Right lobe of liver (tissue), 4 donors: ENCODE data around the gene MEOX1.

Experiments
- POLR2A ChIP-seq: fragments of 450-650 bp; IDR thresholded peaks from one replicate; pipeline ENCODE4 v1.6.1; 2017; ENCODE audit warnings: antibody characterized with exemption, mild to moderate bottlenecking
- TF ChIP-seq, protein P1 (sequence below), 4 donors: fragments of 200-600 bp in 3 of 4; fragments of 450-650 bp in 1 of 4; IDR thresholded peaks; one replicate each; pipeline versions ENCODE4 v1.5.1 to v1.8.0; 2016 to 2022; ENCODE audit warnings: antibody characterized with exemption in 4 of 4, mild to moderate bottlenecking in 2 of 4
- donor health status: DM: no; HTN: no; CAD: no.
- donor health status: DM: no; HTN: no; CAD: no.
- donor health status: DM: no; HTN: yes; CAD: no.

GRCh38 chr17:43709210-43709609 lies 47.5 kb upstream of the MEOX1 start:
- TF ChIP-seq POLR2A, result no peak
- TF ChIP-seq, protein P1, sequence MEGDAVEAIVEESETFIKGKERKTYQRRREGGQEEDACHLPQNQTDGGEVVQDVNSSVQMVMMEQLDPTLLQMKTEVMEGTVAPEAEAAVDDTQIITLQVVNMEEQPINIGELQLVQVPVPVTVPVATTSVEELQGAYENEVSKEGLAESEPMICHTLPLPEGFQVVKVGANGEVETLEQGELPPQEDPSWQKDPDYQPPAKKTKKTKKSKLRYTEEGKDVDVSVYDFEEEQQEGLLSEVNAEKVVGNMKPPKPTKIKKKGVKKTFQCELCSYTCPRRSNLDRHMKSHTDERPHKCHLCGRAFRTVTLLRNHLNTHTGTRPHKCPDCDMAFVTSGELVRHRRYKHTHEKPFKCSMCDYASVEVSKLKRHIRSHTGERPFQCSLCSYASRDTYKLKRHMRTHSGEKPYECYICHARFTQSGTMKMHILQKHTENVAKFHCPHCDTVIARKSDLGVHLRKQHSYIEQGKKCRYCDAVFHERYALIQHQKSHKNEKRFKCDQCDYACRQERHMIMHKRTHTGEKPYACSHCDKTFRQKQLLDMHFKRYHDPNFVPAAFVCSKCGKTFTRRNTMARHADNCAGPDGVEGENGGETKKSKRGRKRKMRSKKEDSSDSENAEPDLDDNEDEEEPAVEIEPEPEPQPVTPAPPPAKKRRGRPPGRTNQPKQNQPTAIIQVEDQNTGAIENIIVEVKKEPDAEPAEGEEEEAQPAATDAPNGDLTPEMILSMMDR (IDR thresholded peaks at IDR 0.05), result no peak
